Keratinocyte (primary cell): Measurements from ENCODE around the gene CR1L. TPM values are rescaled to one million over a fixed set of nuclear protein-coding genes. Genes with fewer than 3 reads are reported as not detected.
"Not testable (repeated sequence)": the region's sequence is repeated elsewhere in the genome, so short reads cannot be mapped to it uniquely, and the experiment has no call there.

ENCODE experiments used
- DNase-seq: peaks from one replicate; pipeline ENCODE4 v3.0.0-alpha.2; 2011; ENCODE audit warnings: low read depth, missing footprints, low spot score
- FAIRE-seq: peaks from 2 replicates; lab custom pipeline; 2011; peaks lifted over from hg19 to GRCh38; lab: Jason Lieb, UNC
- H2AFZ ChIP-seq: 2 replicates; pipeline ENCODE4 v1.6.0; 2012; ENCODE audit warnings: low read length, control low read depth, inconsistent platforms; ENCODE audit not compliant: control insufficient read depth
- H3K27ac ChIP-seq: 2 replicates; pipeline ENCODE4 v1.5.1; 2011; ENCODE audit warnings: low read length; ENCODE audit not compliant: control insufficient read depth, insufficient read depth
- H3K27me3 ChIP-seq: 3 replicates; pipeline ENCODE4 v1.6.0; 2011; ENCODE audit warnings: low read length; ENCODE audit not compliant: control insufficient read depth, insufficient read depth; ENCODE audit errors: extremely low read depth
- H3K36me3 ChIP-seq, 2 experiments: 2 replicates in 1 of 2; 3 replicates in 1 of 2; pipeline ENCODE4 v1.5.1; 2011; ENCODE audit warnings: low read length in 2 of 2, mild to moderate bottlenecking in 1 of 2; ENCODE audit not compliant: control insufficient read depth in 2 of 2, insufficient read depth in 2 of 2; ENCODE audit errors: extremely low read depth in 1 of 2
- H3K4me1 ChIP-seq: 3 replicates; pipeline ENCODE4 v1.5.1; 2011; ENCODE audit warnings: low read length; ENCODE audit not compliant: control insufficient read depth, insufficient read depth; ENCODE audit errors: extremely low read depth
- H3K4me2 ChIP-seq: 3 replicates; pipeline ENCODE4 v1.6.0; 2011; ENCODE audit warnings: low read depth, low read length; ENCODE audit not compliant: control insufficient read depth, insufficient read depth; ENCODE audit errors: extremely low read depth
- H3K4me3 ChIP-seq, 3 experiments: fragments of 200-600 bp in 1 of 3; sonication (generic) in 1 of 3; 2 replicates in 2 of 3; 3 replicates in 1 of 3; pipeline ENCODE4 v1.5.1; 2011 to 2016; ENCODE audit warnings: low read length in 3 of 3, mild to moderate bottlenecking in 3 of 3, control low read depth in 2 of 3, inconsistent platforms in 1 of 3, low read depth in 1 of 3, mixed read lengths in 1 of 3, mixed run types in 1 of 3, moderate library complexity in 1 of 3; ENCODE audit not compliant: control insufficient read depth in 2 of 3, insufficient read depth in 2 of 3; ENCODE audit errors: extremely low read depth in 1 of 3
- H3K79me2 ChIP-seq: 2 replicates; pipeline ENCODE4 v1.6.0; 2012; ENCODE audit warnings: low read length; ENCODE audit not compliant: control insufficient read depth, insufficient read depth
- H3K9ac ChIP-seq: 3 replicates; pipeline ENCODE4 v1.6.0; 2011; ENCODE audit warnings: low read length; ENCODE audit not compliant: control insufficient read depth, insufficient read depth; ENCODE audit errors: extremely low read depth
- H3K9me1 ChIP-seq: 3 replicates; pipeline ENCODE4 v1.6.0; 2011; ENCODE audit warnings: low read length; ENCODE audit not compliant: control insufficient read depth, insufficient read depth; ENCODE audit errors: extremely low read depth
- H3K9me3 ChIP-seq: 2 replicates; pipeline ENCODE4 v1.5.1; 2012; ENCODE audit warnings: low read depth, low read length; ENCODE audit not compliant: control insufficient read depth
- H4K20me1 ChIP-seq: 3 replicates; pipeline ENCODE4 v1.6.0; 2011; ENCODE audit warnings: low read length; ENCODE audit not compliant: control insufficient read depth, insufficient read depth; ENCODE audit errors: extremely low read depth
- CTCF ChIP-seq, 3 experiments: IDR thresholded peaks in 1 of 3; conservative IDR thresholded peaks in 1 of 3; optimal IDR thresholded peaks in 1 of 3; 2 replicates in 2 of 3; 3 replicates in 1 of 3; pipeline versions ENCODE3 to v1.5.1; 2011; ENCODE audit warnings: low read length in 3 of 3, mild to moderate bottlenecking in 3 of 3, moderate library complexity in 2 of 3, control low read depth in 1 of 3, inconsistent platforms in 1 of 3; ENCODE audit not compliant: insufficient read depth in 2 of 3; ENCODE audit errors: extremely low read depth in 1 of 3
- EZH2 ChIP-seq: IDR thresholded peaks from one replicate; pipeline ENCODE4 v1.6.1; 2012; ENCODE audit warnings: inconsistent platforms, mild to moderate bottlenecking, low read length, moderate library complexity
- dilution Hi-C: fragments of 300-500 bp; cut with MboI; formaldehyde crosslinking; loops from one replicate; pipeline ENCODE4 v1.7.0; 2020; ENCODE audit warnings: low sequenced_read_pairs; ENCODE audit not compliant: extremely low pct_ligation_motif_present
- polyA plus RNA-seq, 5 experiments: library from polyadenylated mRNA; depleted of rRNA in 3 of 5; stranded (reverse) in 3 of 5; stranded (forward) in 1 of 5; unstranded in 1 of 5; fragments of >200 nt; gene quantifications; 1 replicate in 1 of 5; 2 replicates in 3 of 5; 3 replicates in 1 of 5; pipeline versions ENCODE4 v1.2.1 to v1.2.3, GENCODE V29; 2011 to 2012; ENCODE audit warnings: missing spikeins in 2 of 5, low read depth in 1 of 5, low replicate concordance in 1 of 5

The CR1L gene
- polyA plus RNA-seq, 1 donor (not counting 4 experiments of a cell fraction or from before 2014, with no cell fraction given) = not detected

- FAIRE-seq = no peak
- Histone ChIP-seq H2AFZ (no peak overlapping the region), H3K9ac (no peak overlapping the region), H3K79me2 (no peaks in the 10 kb centered on the region), H3K4me2 (no peak overlapping the region), H3K4me3 (no peak overlapping the region), H3K27ac (no peak overlapping the region), H3K4me1 (no peaks in the 10 kb centered on the region), H3K27me3 (no peaks in the 10 kb centered on the region), H3K9me3 (no peaks in the 10 kb centered on the region), H3K36me3 (no peaks in the 10 kb centered on the region), H4K20me1 (no peaks in the 10 kb centered on the region), H3K9me1 (no peaks in the 10 kb centered on the region)
- dilution Hi-C loops = no loop called here
- no peak for DNase-seq
- TF ChIP-seq CTCF (optimal IDR thresholded peaks at IDR 0.05 in 1 of 3, IDR thresholded peaks at IDR 0.05 in 1 of 3, conservative IDR thresholded peaks at IDR 0.05 in 1 of 3; ENCODE audit: extremely low read depth in 1 of 3, insufficient read depth in 2 of 3, low read length in 3 of 3) (no peak), EZH2 (no peak)
These were observed 24.4 kb upstream of the CR1L start for GRCh38 chr1:207620543-207620893.

GRCh38 chr1:207625504-207626071, 19.3 kb upstream of the CR1L start:
- H3K4me2 ChIP-seq, H3K4me3 ChIP-seq, H4K20me1 ChIP-seq, H3K27me3 ChIP-seq, dilution Hi-C loops, H3K9me1 ChIP-seq, FAIRE-seq, H3K79me2 ChIP-seq, H2AFZ ChIP-seq, H3K36me3 ChIP-seq, H3K9me3 ChIP-seq, H3K4me1 ChIP-seq, H3K9ac ChIP-seq, H3K27ac ChIP-seq, DNase-seq: not testable (repeated sequence)

GRCh38 chr1:207626972-207627337, 18.0 kb upstream of the CR1L start:
- H3K36me3 ChIP-seq = no peaks in the 10 kb centered on the region
- DNase-seq = no peak
- no peak overlapping the region for H3K9ac ChIP-seq
- no peak overlapping the region for H2AFZ ChIP-seq
- dilution Hi-C loops = no loop called here
- no peaks in the 10 kb centered on the region for H3K27me3 ChIP-seq
- FAIRE-seq = no peak
- no peak overlapping the region for H3K27ac ChIP-seq
- H3K4me1 ChIP-seq = peaks cover 6% of the 10 kb centered on the region
- no peaks in the 10 kb centered on the region for H3K79me2 ChIP-seq
- TF ChIP-seq EZH2 (no peak), CTCF (optimal IDR thresholded peaks at IDR 0.05 in 1 of 3, IDR thresholded peaks at IDR 0.05 in 1 of 3, conservative IDR thresholded peaks at IDR 0.05 in 1 of 3; ENCODE audit: extremely low read depth in 1 of 3, insufficient read depth in 2 of 3, low read length in 3 of 3) (no peak)
- H4K20me1 ChIP-seq = no peaks in the 10 kb centered on the region
- no peak overlapping the region for H3K4me3 ChIP-seq
- no peaks in the 10 kb centered on the region for H3K9me1 ChIP-seq
- H3K9me3 ChIP-seq = no peaks in the 10 kb centered on the region
- H3K4me2 ChIP-seq = no peak overlapping the region
